ENCODE results near the gene KLF18.
"Not testable (repeated sequence)": the region's sequence is repeated elsewhere in the genome, so short reads cannot be mapped to it uniquely, and the experiment has no call there.

The KLF18 gene

GRCh38 chr1:44138239-44138638, 3.2 kb downstream of the KLF18 start:
- peaks cover 7% of the 10 kb centered on the region for H3K27me3 Mint-ChIP-seq
- no peaks in the 10 kb centered on the region for H3K9me3 Mint-ChIP-seq (ENCODE audit: low read depth)
- no peak overlapping the region for H3K27ac Mint-ChIP-seq

GRCh38 chr1:44135886-44136285, 5.5 kb downstream of the KLF18 start:
- Mint-ChIP-seq H3K4me1 (ENCODE audit: low read depth) (no peaks in the 10 kb centered on the region), H3K27me3 (peaks cover 8% of the 10 kb centered on the region), H3K9me3 (ENCODE audit: low read depth) (no peaks in the 10 kb centered on the region), H3K4me3 (no peak overlapping the region), H3K36me3 (peaks cover 4% of the 10 kb centered on the region), H3K27ac (no peak overlapping the region)

More at GRCh38 chr1:44138239-44138638, 3.2 kb downstream of the KLF18 start:
- Mint-ChIP-seq H3K4me1 (ENCODE audit: low read depth) (no peaks in the 10 kb centered on the region), H3K4me3 (no peak overlapping the region), H3K36me3 (peaks cover 2% of the 10 kb centered on the region)

- no peaks in the 10 kb centered on the region for H3K9me3 Mint-ChIP-seq (ENCODE audit: low read depth)
Measured at GRCh38 chr1:44134071-44134920, 7.1 kb downstream of the KLF18 start.

GRCh38 chr1:44131411-44131810, 10.0 kb downstream of the KLF18 start:
- Mint-ChIP-seq H3K4me3 (no peak overlapping the region), H3K36me3 (peaks cover 4% of the 10 kb centered on the region), H3K27me3 (peaks cover 13% of the 10 kb centered on the region), H3K9me3 (ENCODE audit: low read depth) (no peaks in the 10 kb centered on the region), H3K4me1 (ENCODE audit: low read depth) (no peaks in the 10 kb centered on the region), H3K27ac (no peak overlapping the region)

More at GRCh38 chr1:44134071-44134920, 7.1 kb downstream of the KLF18 start:
- H3K4me3 Mint-ChIP-seq = no peak overlapping the region
- H3K4me1 Mint-ChIP-seq (ENCODE audit: low read depth) = no peaks in the 10 kb centered on the region
- H3K27me3 Mint-ChIP-seq = peaks cover 10% of the 10 kb centered on the region
- H3K27ac Mint-ChIP-seq = no peak overlapping the region
- H3K36me3 Mint-ChIP-seq = peaks cover 4% of the 10 kb centered on the region

GRCh38 chr1:44129616-44130500, 11.6 kb downstream of the KLF18 start:
- no peak overlapping the region for H3K27ac Mint-ChIP-seq
- no peak overlapping the region for H3K4me3 Mint-ChIP-seq
- no peaks in the 10 kb centered on the region for H3K9me3 Mint-ChIP-seq (ENCODE audit: low read depth)
- no peaks in the 10 kb centered on the region for H3K4me1 Mint-ChIP-seq (ENCODE audit: low read depth)
- H3K36me3 Mint-ChIP-seq = peaks cover 4% of the 10 kb centered on the region
- peaks cover 17% of the 10 kb centered on the region for H3K27me3 Mint-ChIP-seq

GRCh38 chr1:44120398-44120949, 21.0 kb downstream of the KLF18 start:
- no peak overlapping the region for H3K4me3 Mint-ChIP-seq
- H3K27me3 Mint-ChIP-seq = peaks cover 3% of the 10 kb centered on the region
- H3K9me3 Mint-ChIP-seq (ENCODE audit: low read depth) = no peaks in the 10 kb centered on the region
- H3K36me3 Mint-ChIP-seq = no peaks in the 10 kb centered on the region
- no peak overlapping the region for H3K27ac Mint-ChIP-seq
- H3K4me1 Mint-ChIP-seq (ENCODE audit: low read depth) = no peaks in the 10 kb centered on the region

- Mint-ChIP-seq H3K9me3 (ENCODE audit: low read depth) (no peaks in the 10 kb centered on the region), H3K4me1 (ENCODE audit: low read depth) (no peaks in the 10 kb centered on the region), H3K36me3 (no peaks in the 10 kb centered on the region), H3K27me3 (peaks cover 2% of the 10 kb centered on the region), H3K4me3 (no peak overlapping the region), H3K27ac (no peak overlapping the region)
Measured at GRCh38 chr1:44119525-44119924, 21.9 kb downstream of the KLF18 start.

- no peak within 1 kb of the TSS for H3K27ac Mint-ChIP-seq
- H3K27me3 Mint-ChIP-seq = peaks cover 2% of the 10 kb centered on the region
- H3K36me3 Mint-ChIP-seq = no peaks in the 10 kb centered on the region
- H3K9me3 Mint-ChIP-seq (ENCODE audit: low read depth) = no peaks in the 10 kb centered on the region
- no peaks in the 10 kb centered on the region for H3K4me1 Mint-ChIP-seq (ENCODE audit: low read depth)
- no peak within 1 kb of the TSS for H3K4me3 Mint-ChIP-seq
Measured at GRCh38 chr1:44118682-44119081, 22.7 kb downstream of the KLF18 start, which contains the start of gene KLF17. KLF17 (plus strand) TSS chr1:44118821; CDS start chr1:44118908, 87 bp downstream.

GRCh38 chr1:44117272-44117671, 24.2 kb downstream of the KLF18 start:
- H3K9me3 Mint-ChIP-seq (ENCODE audit: low read depth); H3K36me3 Mint-ChIP-seq; H3K27me3 Mint-ChIP-seq; H3K4me3 Mint-ChIP-seq; H3K27ac Mint-ChIP-seq; H3K4me1 Mint-ChIP-seq (ENCODE audit: low read depth): not testable (repeated sequence)

GRCh38 chr1:44114098-44114497, 27.3 kb downstream of the KLF18 start:
- no peaks in the 10 kb centered on the region for H3K4me1 Mint-ChIP-seq (ENCODE audit: low read depth)
- no peak overlapping the region for H3K27ac Mint-ChIP-seq
- H3K4me3 Mint-ChIP-seq = no peak overlapping the region
- no peaks in the 10 kb centered on the region for H3K36me3 Mint-ChIP-seq
- H3K9me3 Mint-ChIP-seq (ENCODE audit: low read depth) = no peaks in the 10 kb centered on the region
- H3K27me3 Mint-ChIP-seq = peaks cover 2% of the 10 kb centered on the region

- H3K4me3 Mint-ChIP-seq = no peak overlapping the region
- H3K27ac Mint-ChIP-seq = no peak overlapping the region
Measured at GRCh38 chr1:44113095-44113609, 28.3 kb downstream of the KLF18 start.

GRCh38 chr1:44112486-44112885, 28.9 kb downstream of the KLF18 start:
- H3K27ac Mint-ChIP-seq = no peak overlapping the region
- H3K4me3 Mint-ChIP-seq = no peak overlapping the region
- H3K27me3 Mint-ChIP-seq = peaks cover 2% of the 10 kb centered on the region
- H3K36me3 Mint-ChIP-seq = no peaks in the 10 kb centered on the region
- H3K4me1 Mint-ChIP-seq (ENCODE audit: low read depth) = no peaks in the 10 kb centered on the region
- no peaks in the 10 kb centered on the region for H3K9me3 Mint-ChIP-seq (ENCODE audit: low read depth)

More at GRCh38 chr1:44113095-44113609, 28.3 kb downstream of the KLF18 start:
- no peaks in the 10 kb centered on the region for H3K36me3 Mint-ChIP-seq
- H3K9me3 Mint-ChIP-seq (ENCODE audit: low read depth) = no peaks in the 10 kb centered on the region
- peaks cover 3% of the 10 kb centered on the region for H3K27me3 Mint-ChIP-seq
- no peaks in the 10 kb centered on the region for H3K4me1 Mint-ChIP-seq (ENCODE audit: low read depth)

- no peaks in the 10 kb centered on the region for H3K36me3 Mint-ChIP-seq
- H3K9me3 Mint-ChIP-seq (ENCODE audit: low read depth) = no peaks in the 10 kb centered on the region
- H3K27ac Mint-ChIP-seq = no peak overlapping the region
- no peak overlapping the region for H3K4me3 Mint-ChIP-seq
- peaks cover 2% of the 10 kb centered on the region for H3K27me3 Mint-ChIP-seq
- no peaks in the 10 kb centered on the region for H3K4me1 Mint-ChIP-seq (ENCODE audit: low read depth)
Measured at GRCh38 chr1:44111861-44112260, 29.6 kb downstream of the KLF18 start.

GRCh38 chr1:44110916-44111315, 30.5 kb downstream of the KLF18 start:
- peaks cover 6% of the 10 kb centered on the region for H3K27me3 Mint-ChIP-seq
- H3K4me1 Mint-ChIP-seq (ENCODE audit: low read depth) = no peaks in the 10 kb centered on the region
- H3K9me3 Mint-ChIP-seq (ENCODE audit: low read depth) = no peaks in the 10 kb centered on the region
- H3K36me3 Mint-ChIP-seq = no peaks in the 10 kb centered on the region
- H3K4me3 Mint-ChIP-seq = no peak overlapping the region
- no peak overlapping the region for H3K27ac Mint-ChIP-seq

GRCh38 chr1:44108971-44109370, 32.5 kb downstream of the KLF18 start:
- Mint-ChIP-seq H3K27me3 (peaks cover 6% of the 10 kb centered on the region), H3K9me3 (ENCODE audit: low read depth) (no peaks in the 10 kb centered on the region), H3K4me1 (ENCODE audit: low read depth) (no peaks in the 10 kb centered on the region), H3K27ac (no peak overlapping the region), H3K4me3 (no peak overlapping the region), H3K36me3 (no peaks in the 10 kb centered on the region)
